SU-DHL-6 (cell line): ENCODE data around the gene PPP1R3G.

Experiments
- H2AFZ ChIP-seq: fragments of 200-600 bp; sonication (generic); 2 replicates; pipeline ENCODE4 v1.6.1; 2014; ENCODE audit warnings: low read depth, mild to moderate bottlenecking, moderate library complexity, mixed read lengths, antibody characterized with exemption, low read length; ENCODE audit not compliant: severe bottlenecking
- H3F3A ChIP-seq: fragments of 200-600 bp; shearing (Covaris generic); 2 replicates; pipeline ENCODE4 v1.6.0; 2016; ENCODE audit warnings: antibody characterized with exemption, mild to moderate bottlenecking; ENCODE audit not compliant: insufficient read depth
- H3K27ac ChIP-seq: fragments of 200-600 bp; sonication (generic); 2 replicates; pipeline ENCODE4 v1.5.1; 2016; ENCODE audit warnings: low read depth, mild to moderate bottlenecking, low read length, moderate library complexity, mixed read lengths
- H3K27me3 ChIP-seq: fragments of 200-600 bp; sonication (generic), shearing (Covaris generic); 2 replicates; pipeline ENCODE4 v1.6.0; 2014; ENCODE audit warnings: mild to moderate bottlenecking, low read length
- H3K36me3 ChIP-seq: fragments of 200-600 bp; sonication (generic); 2 replicates; pipeline ENCODE4 v1.6.1; 2014; ENCODE audit warnings: mild to moderate bottlenecking, low read length, mixed read lengths
- H3K4me2 ChIP-seq: fragments of 300-600, 200-600 bp; shearing (Covaris generic), sonication (generic); 2 replicates; pipeline ENCODE4 v1.6.0; 2014; ENCODE audit warnings: low read length, low read depth, mild to moderate bottlenecking; ENCODE audit not compliant: poor library complexity, severe bottlenecking
- H3K4me3 ChIP-seq: fragments of 200-600 bp; sonication (generic); 2 replicates; pipeline ENCODE4 v1.5.1; 2014; ENCODE audit warnings: antibody characterized with exemption, low read length, mild to moderate bottlenecking, mixed read lengths; ENCODE audit not compliant: insufficient read depth, poor library complexity, severe bottlenecking
- H3K79me2 ChIP-seq: fragments of 200-600 bp; sonication (generic); 2 replicates; pipeline ENCODE4 v1.6.1; 2014; ENCODE audit warnings: mild to moderate bottlenecking, low read length, moderate library complexity; ENCODE audit not compliant: insufficient read depth
- H3K9ac ChIP-seq: fragments of 200-600 bp; sonication (generic); 2 replicates; pipeline ENCODE4 v1.7.0; 2014; ENCODE audit warnings: mild to moderate bottlenecking, low read length
- H3K9me2 ChIP-seq: fragments of 200-600 bp; sonication (generic); replicated peaks from 2 replicates; pipeline ENCODE4 v1.6.1; 2014; ENCODE audit warnings: low read length; ENCODE audit not compliant: insufficient read depth
- H3K9me3 ChIP-seq: fragments of 200-600 bp; sonication (generic); 2 replicates; pipeline ENCODE4 v1.6.1; 2014; ENCODE audit warnings: low read length, mixed read lengths; ENCODE audit not compliant: insufficient read depth
- H4K20me1 ChIP-seq: fragments of 200-600 bp; sonication (generic); 2 replicates; pipeline ENCODE4 v1.6.1; 2014; ENCODE audit warnings: low read depth, mild to moderate bottlenecking, antibody characterized with exemption, low read length, moderate library complexity, mixed read lengths
- EZH2phosphoT487 ChIP-seq: fragments of 200-600 bp; sonication (generic), shearing (Covaris generic); conservative IDR thresholded peaks from 2 replicates; pipeline ENCODE4 v1.6.1; 2018; ENCODE audit warnings: mild to moderate bottlenecking, antibody characterized with exemption, low read length, moderate library complexity, mixed read lengths
- TF ChIP-seq, protein P1 (sequence below): fragments of 200-600 bp; sonication (generic); IDR thresholded peaks from one replicate; pipeline ENCODE4 v1.5.1; 2017; ENCODE audit warnings: antibody characterized with exemption, mild to moderate bottlenecking, low read length, moderate library complexity; ENCODE audit not compliant: insufficient read depth, poor library complexity, severe bottlenecking

The PPP1R3G gene

DNA sequence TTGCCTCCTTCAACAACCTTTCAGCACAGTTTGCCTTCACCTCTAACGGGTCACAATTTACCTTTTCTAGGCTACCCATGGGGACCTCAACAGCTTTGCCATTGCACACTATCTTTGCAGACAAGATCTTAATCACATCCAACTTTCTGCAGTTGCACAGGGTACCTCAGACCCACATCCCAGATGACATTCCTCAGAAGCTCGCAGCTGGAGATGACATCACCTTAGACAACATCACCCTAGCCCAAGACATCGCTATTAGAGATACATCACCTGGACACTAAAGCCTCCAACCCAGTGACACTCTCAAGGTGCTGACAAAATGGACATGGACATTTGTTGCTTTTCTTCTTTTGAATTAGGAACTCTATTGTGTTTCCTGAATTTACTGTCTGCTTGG is 42.7 kb upstream of the PPP1R3G start:
- no peak overlapping the region for H3K4me3 ChIP-seq
- no peaks in the 10 kb centered on the region for H3K9me2 ChIP-seq
- no peaks in the 10 kb centered on the region for H3K27me3 ChIP-seq
- TF ChIP-seq EZH2phosphoT487 = no peak
- TF ChIP-seq, protein P1, sequence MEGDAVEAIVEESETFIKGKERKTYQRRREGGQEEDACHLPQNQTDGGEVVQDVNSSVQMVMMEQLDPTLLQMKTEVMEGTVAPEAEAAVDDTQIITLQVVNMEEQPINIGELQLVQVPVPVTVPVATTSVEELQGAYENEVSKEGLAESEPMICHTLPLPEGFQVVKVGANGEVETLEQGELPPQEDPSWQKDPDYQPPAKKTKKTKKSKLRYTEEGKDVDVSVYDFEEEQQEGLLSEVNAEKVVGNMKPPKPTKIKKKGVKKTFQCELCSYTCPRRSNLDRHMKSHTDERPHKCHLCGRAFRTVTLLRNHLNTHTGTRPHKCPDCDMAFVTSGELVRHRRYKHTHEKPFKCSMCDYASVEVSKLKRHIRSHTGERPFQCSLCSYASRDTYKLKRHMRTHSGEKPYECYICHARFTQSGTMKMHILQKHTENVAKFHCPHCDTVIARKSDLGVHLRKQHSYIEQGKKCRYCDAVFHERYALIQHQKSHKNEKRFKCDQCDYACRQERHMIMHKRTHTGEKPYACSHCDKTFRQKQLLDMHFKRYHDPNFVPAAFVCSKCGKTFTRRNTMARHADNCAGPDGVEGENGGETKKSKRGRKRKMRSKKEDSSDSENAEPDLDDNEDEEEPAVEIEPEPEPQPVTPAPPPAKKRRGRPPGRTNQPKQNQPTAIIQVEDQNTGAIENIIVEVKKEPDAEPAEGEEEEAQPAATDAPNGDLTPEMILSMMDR = no peak
- H3K79me2 ChIP-seq = no peaks in the 10 kb centered on the region
- no peaks in the 10 kb centered on the region for H3F3A ChIP-seq
- no peak overlapping the region for H2AFZ ChIP-seq
- H3K36me3 ChIP-seq = no peaks in the 10 kb centered on the region
- H3K9ac ChIP-seq = no peak overlapping the region
- H3K4me2 ChIP-seq = no peak overlapping the region
- H3K9me3 ChIP-seq = no peaks in the 10 kb centered on the region
- H3K27ac ChIP-seq = no peak overlapping the region
- H4K20me1 ChIP-seq = no peaks in the 10 kb centered on the region

- Histone ChIP-seq H3K4me3 (no peak overlapping the region), H3K4me2 (no peak overlapping the region), H3K36me3 (no peaks in the 10 kb centered on the region), H3F3A (no peaks in the 10 kb centered on the region), H3K79me2 (no peaks in the 10 kb centered on the region), H3K27me3 (no peaks in the 10 kb centered on the region), H2AFZ (no peak overlapping the region), H4K20me1 (no peaks in the 10 kb centered on the region), H3K27ac (no peak overlapping the region), H3K9ac (no peak overlapping the region), H3K9me2 (no peaks in the 10 kb centered on the region), H3K9me3 (peaks cover 3% of the 10 kb centered on the region; the same call in 1 of the 2 replicates)
- no peak for TF ChIP-seq EZH2phosphoT487
- TF ChIP-seq, protein P1 = no peak
Observed at GRCh38 chr6:5044866-5045265, 40.3 kb upstream of the PPP1R3G start.

DNA sequence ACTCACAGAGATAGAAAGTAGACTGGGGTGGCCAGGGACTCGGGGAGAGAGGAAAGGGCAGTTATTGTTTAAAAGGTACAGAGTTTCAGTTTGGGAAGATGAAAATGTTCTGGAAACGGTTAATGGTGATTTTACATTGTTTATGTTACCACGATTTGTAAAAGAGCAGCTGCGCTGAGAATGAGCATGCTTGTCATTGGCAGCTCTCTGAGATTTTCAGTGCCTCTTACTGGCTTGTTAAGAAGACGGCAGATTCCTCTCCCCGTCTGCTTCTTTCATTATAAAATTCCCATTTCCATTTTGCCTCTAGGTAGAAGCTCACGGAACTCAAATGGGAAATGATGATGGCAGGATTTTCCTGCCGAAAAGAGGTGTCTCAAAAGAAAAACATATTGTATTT is 39.7 kb upstream of the PPP1R3G start:
- Histone ChIP-seq H3K9me2 (no peaks in the 10 kb centered on the region), H3K27ac (no peak overlapping the region), H3K4me3 (no peak overlapping the region), H3K79me2 (no peaks in the 10 kb centered on the region), H3F3A (no peaks in the 10 kb centered on the region), H3K9me3 (peaks cover 3% of the 10 kb centered on the region; the same call in 1 of the 2 replicates), H3K36me3 (no peaks in the 10 kb centered on the region), H3K9ac (no peak overlapping the region), H2AFZ (no peak overlapping the region), H3K4me2 (no peak overlapping the region), H3K27me3 (no peaks in the 10 kb centered on the region), H4K20me1 (no peaks in the 10 kb centered on the region)
- TF ChIP-seq, protein P1 = no peak
- no peak for TF ChIP-seq EZH2phosphoT487
